ENCODE results near the gene EHD1. TPM values are rescaled to one million over a fixed set of nuclear protein-coding genes. Genes with fewer than 3 reads are reported as not detected.

Gene EHD1
- total and polyA plus RNA-seq, 10 donors: 51.9 to 337 (median 162) TPM

DNA sequence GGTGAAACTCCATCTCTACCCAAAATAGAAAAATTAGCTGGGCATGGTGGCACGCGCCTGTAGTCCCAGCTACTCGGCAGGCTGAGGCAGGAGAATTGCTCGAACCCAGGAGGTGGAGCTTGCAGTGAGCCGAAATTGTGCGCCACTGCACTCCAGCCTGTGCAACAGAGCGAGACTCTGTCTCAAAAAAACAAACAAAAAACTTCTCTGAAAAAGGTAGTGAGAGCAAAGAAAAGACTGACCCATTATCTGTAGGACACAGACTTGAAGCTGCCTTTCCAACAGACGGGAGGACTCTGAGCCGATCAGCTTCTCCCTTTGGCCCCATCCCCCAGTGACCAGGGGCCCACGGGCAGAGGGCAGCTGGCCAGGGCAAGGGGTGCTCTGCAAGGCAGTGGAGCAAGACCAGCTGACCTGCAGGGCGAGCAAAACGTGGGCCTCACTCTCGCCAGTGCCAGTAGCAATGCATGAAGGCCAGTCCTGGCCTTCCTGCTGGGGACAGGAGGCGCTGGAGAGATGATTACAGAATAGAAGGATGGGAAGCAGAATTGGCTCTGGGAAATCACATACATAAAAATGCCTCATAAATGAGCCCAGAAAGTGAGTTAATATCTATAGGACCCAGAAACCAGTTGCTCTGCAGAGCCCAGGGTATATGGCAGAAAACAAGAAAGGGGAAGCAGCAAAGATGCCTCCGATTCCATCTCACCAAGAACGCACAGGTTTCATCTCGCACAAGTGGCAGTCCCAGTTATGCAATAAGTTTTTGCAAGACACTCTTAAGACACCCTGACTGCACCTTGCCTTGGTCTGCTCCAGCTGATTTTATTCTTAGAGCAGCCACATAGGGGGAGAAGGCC is 2.8 kb downstream of the EHD1 start:
- TF ChIP-seq POLR2AphosphoS5 (IDR thresholded peaks at IDR 0.05) (peak; percentile 22 to 68 (median 60)), CTCF (IDR thresholded peaks at IDR 0.05 in 8 of 11, conservative IDR thresholded peaks at IDR 0.05 in 3 of 11) (no peak)
- Histone ChIP-seq H3K27me3 (replicated peaks in 1 of 7) (no peaks in the 10 kb centered on the region), H3K36me3 (peaks cover 0 to 56% (median 25%) of the 10 kb centered on the region in 6 donors), H3K9me3 (no peaks in the 10 kb centered on the region), H3K4me3 (peak overlapping the region; percentile 86 to 99 (median 95)), H3K27ac (peak overlapping the region; percentile 36 to 98 (median 96)), H3K4me1 (peaks cover 67 to 93% (median 91%) of the 10 kb centered on the region in 6 donors)
- WGBS, 5 donors: 51 to 64% (median 55%) methylated on average over 17 of the region's 17 CpGs
- peak; percentile 85 for DNase-seq
- intact Hi-C loops (cut with DNase I; ENCODE audit: low total_unique reads): no loop called here

DNA sequence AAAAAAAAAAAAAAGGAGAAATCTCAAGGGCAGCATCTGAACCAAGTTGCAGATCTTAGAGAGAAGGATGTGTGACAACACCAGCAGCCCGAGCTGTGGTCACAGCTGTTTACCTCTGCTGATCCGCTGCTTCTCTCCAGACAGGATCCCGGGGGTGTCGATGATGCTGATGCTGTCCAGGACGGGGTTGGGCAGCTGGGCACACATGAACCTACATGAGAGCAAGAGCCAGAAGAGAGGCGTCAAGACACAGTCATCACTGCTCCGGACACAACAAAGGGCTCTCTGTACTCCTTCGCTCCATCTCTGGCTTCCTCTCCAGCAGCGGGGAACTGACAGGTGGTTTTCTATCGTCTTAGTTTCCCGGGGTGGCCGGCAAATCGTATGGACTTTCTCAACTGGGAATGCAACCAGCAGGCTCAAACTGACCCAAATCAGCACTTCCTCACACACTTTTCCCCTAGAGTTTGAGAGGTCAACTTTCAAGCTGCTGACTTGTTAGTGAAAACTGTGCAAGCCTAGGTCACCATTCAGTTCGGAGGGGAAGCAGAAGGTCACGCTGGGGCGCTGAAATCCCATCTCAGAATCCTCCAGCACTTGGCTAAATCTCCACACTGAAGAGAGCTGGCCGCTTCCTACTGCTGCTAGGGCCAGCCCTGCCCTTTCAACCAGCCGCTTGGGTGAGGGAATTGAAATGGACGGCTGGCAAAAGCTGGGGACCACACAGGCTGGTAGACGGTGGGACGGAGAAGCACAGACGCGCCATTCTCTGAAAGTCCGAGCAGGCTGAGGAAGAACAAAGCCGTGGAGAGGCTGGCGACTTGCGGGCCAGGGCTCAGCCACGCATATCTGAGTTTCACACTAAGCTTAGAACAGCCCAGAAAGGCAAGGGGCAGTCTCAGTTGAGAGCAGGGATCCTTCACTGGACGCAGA is 3.8 kb downstream of the EHD1 start:
- peaks cover 69 to 93% (median 91%) of the 10 kb centered on the region in 6 donors for H3K4me1 ChIP-seq
- TF ChIP-seq POLR2AphosphoS5 (IDR thresholded peaks at IDR 0.05) (peak; percentile 28 to 70 (median 53)), POLR2A (IDR thresholded peaks at IDR 0.05) (no peak)
- DNase-seq: peak; percentile 87
- H3K27me3 ChIP-seq (replicated peaks in 1 of 7): no peaks in the 10 kb centered on the region
- intact Hi-C loops (cut with DNase I; ENCODE audit: low total_unique reads): no loop called here
- no peaks in the 10 kb centered on the region for H3K9me3 ChIP-seq
- H3K27ac ChIP-seq: peak overlapping the region; percentile 36 to 98 (median 96)
- peaks cover 0 to 66% (median 25%) of the 10 kb centered on the region in 6 donors for H3K36me3 ChIP-seq
- WGBS, 5 donors: 50 to 76% (median 58%) methylated on average over 28 to 29 of the region's 29 CpGs
- H3K4me3 ChIP-seq: peak overlapping the region; percentile 86 to 99 (median 95)

- H3K4me1 ChIP-seq: peaks cover 80 to 100% (median 97%) of the 10 kb centered on the region in 6 donors
- no peak for DNase-seq
- 71 to 81% (median 78%) methylated on average over 8 of the region's 8 CpGs for WGBS, 5 donors
Observed at GRCh38 chr11:64872790-64873488, 5.5 kb downstream of the EHD1 start.

More at GRCh38 chr11:64872790-64873488, 5.5 kb downstream of the EHD1 start:
- H3K4me3 ChIP-seq: peak overlapping the region in 2 of 8 donors; percentile 0 to 55
- no peaks in the 10 kb centered on the region for H3K27me3 ChIP-seq (replicated peaks in 1 of 7)
- H3K27ac ChIP-seq: peak overlapping the region in 6 of 8 donors; percentile 33 to 98 (median 94)
- intact Hi-C loops (cut with DNase I; ENCODE audit: low total_unique reads): no loop called here
- peaks cover 0 to 83% (median 28%) of the 10 kb centered on the region in 6 donors for H3K36me3 ChIP-seq
- TF ChIP-seq POLR2A (IDR thresholded peaks at IDR 0.05) (no peak), CTCF (IDR thresholded peaks at IDR 0.05 in 8 of 11, conservative IDR thresholded peaks at IDR 0.05 in 3 of 11) (no peak), POLR2AphosphoS5 (IDR thresholded peaks at IDR 0.05) (no peak)
- no peaks in the 10 kb centered on the region for H3K9me3 ChIP-seq
